GM18858 (cell line): ENCODE data around the gene ZNF133.
"Not testable (repeated sequence)": the region's sequence is repeated elsewhere in the genome, so short reads cannot be mapped to it uniquely, and the experiment has no call there.

ENCODE experiments used
- ATAC-seq: cut with Tn5 transposase; IDR thresholded peaks from one replicate; pipeline ENCODE4 v1.9.1; 2021; ENCODE audit not compliant: unreplicated experiment

ZNF133 gene

DNA sequence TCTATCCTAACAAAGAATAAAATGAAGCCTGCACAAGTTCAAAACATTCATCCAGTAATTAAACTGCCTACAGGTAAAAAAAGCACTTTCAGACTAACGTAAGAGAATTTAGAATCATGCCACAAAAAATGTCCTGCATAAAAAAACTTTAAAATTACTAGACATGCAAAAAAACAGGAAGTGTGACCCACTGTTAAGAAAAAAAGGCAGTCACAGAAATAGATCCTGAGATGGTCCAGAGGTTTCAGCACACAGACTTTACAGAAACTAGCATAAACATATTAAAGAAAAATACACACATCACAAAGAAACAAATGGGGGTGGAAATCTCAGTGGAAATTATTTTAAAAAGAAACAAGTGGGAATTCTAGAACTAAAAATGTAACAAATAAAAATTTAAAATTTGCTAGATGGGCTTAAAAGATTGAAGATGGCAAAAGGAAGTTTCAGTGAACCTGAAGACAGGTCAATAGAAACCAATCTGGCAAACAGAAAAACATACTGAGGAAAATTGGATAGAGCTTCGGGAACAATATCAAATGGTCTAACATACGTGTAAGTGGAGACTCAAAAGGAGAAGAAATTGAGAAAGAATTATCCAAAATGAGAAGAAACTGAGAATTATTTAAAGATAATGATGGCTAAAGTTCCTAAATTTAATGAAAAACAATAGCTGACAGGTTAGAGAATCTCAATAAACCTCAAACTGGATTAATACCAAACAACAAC, 3.4 kb upstream of the ZNF133 start:
- ATAC-seq = no peak

DNA sequence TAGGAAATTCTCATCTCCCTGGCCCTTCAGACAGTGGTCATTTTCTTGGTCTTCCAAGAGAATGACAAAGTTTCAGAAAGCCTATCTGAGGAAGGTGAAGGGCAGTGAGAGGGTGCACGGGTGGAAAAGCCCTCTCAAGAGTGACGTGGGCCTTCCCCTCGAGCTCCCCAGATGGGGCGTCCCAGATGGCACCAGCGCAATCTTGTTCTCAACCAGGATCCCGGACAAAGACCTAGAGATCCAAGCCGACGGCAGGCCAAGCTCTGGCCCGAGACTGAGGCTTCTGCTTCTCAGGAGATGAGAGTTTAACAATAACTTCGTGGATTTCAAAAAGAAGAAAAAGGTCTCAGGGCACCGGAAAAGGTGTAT, 797 bp upstream of the ZNF133 start:
- no peak for ATAC-seq

DNA sequence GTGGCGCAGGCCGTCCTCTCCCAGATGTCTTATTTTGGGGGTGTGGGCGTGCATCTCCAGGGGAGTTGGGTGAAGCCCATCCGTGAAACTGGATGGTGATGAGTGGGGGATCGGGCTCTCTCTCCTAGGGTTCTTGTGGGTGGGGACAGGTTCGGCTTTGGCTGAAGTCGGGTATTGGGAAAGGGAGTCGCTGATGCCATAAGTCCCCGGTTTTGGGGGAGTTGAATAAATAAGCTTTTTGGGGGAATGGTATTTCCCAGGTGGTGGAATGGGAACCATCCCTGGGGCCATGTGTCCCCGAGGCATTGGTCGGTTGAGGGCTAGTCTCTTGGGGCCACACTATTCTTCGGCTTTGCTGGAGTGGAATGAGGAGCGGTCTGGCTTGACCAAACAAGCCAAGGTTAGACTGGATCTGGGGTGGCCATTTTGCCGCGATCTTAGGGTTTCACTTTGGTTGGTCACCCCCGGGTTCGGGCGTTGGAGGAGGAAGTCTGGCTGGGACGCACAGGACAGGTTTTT, 481 bp downstream of the ZNF133 start:
- no peak for ATAC-seq

DNA sequence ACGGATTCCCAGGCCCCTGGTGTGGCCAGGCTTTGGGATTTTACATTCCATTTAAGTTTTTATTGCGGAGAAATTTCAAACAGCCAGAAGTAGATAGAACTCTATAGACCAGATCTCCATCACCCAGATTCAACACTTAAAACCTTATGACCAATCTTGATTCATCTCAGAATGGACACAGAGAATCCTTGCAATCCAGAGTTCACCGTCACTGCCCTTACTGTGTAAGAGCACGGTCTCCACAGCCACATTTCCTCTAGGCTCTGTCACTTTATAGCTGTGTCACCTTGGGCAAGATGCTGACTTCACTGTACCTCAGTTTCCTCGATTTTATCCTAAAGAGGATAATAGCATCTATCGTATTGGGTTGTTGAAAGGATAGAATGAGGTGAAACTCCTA, 979 bp downstream of the ZNF133 start:
- no peak for ATAC-seq

DNA sequence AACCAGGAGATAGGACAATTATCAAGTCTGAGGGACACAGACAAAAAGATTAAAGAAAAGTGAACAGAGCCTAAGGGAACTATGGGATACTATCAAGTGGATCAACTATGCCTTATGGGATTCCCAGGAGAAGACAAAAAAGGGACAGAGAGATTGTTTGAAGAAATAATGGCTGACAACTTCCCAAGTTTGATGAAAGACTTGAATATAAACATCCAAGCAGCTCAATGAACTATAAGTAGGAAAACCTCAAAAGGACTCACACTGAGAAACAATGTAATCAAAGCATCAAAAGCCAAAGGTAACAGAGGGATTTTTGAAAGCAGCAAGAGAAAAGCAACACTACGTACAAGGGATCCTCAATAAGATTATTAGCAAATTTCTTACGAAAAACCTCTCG, 11.0 kb downstream of the ZNF133 start:
- ATAC-seq = no peak

DNA sequence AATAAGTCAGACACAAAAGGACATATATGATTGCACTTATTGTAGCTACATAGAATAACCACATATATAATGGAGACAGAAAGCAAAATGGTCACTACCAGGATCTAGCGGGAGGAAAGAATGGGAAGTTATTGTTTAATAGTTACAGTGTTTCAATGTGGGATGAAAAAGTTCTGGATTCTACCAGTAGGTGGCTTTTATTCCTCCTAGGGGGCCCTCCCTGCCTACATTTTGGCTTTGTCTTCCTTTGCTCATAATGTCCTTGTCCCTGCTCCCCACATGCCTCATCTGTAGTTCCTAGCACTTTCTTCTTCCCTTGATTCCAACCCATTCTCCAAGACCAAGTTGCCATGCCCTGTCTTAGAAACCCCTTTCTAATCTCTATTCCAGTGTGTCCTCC, 16.3 kb downstream of the ZNF133 start:
- no peak for ATAC-seq

DNA sequence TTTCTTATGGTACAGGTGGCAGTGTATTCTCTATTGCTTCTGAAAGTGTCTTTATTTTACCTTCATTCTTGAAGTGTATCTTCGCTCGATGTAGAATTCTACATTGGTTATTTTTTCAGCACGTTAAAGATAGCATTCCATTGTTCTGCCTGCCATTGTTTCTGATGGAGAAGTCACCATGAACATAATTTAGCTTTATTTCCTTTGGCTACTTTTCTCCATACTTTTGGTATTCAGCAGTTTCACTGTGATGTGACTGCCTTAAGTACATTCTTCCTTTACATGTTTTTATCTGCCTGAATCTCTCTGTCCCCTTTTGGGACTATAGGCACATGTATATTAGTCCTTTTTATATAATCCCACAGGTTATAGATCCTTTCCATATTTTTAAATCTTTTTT, 19.0 kb downstream of the ZNF133 start:
- no peak for ATAC-seq

DNA sequence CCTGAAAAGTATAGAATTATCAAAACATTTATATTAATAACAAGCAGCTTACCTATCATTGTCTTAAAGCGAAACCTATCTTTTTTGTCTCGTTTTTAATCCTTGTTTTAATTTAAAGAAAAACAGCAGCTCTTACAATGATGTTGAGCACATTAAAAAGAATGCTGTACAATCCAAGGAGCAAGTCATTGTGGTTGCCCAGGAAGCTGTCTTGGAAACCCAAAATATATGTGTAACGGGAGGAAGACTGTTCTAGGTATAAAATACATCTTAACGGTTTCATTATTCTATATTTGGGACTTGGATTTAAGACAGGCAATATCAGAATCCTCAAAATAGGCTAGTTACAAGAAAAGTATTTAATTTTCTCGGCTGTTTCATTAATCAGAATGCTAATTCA, 21.7 kb downstream of the ZNF133 start:
- ATAC-seq = no peak

DNA sequence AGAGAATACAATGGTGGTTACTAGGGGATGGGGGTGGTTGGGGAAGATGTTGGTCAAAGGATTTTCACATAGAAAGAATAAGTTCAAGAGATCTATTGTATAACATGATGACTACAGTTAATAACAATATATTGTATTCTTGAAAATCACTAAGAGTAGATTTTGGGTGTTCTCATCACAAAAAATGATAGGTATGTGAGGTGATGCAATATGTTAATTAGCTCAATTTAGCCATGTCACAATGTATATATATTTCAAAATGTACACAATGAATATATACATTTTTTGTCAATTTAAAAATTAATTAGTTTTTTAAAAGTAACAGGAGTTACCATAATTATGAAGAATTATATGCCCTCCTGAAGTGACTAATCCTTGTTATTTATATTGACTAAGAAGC, 22.3 kb downstream of the ZNF133 start:
- ATAC-seq = no peak

DNA sequence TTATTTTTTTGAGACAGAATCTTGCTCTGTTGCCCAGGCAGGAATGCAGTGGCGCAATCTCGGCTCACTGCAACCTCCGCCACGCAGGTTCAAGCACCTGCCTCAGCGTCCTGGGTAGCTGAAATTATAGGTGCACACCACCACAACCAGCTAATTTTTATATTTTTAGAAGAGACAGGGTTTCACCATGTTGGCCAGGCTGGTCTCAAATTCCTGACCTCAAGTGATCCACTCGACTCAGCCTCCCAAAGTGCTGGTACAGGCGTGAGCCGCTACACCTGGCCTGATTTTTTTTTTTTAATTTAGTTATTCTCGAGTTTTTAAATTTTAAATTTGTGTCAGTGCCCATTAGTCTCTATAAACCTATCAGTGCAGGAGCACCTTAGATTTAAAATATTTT, 24.4 kb downstream of the ZNF133 start:
- ATAC-seq = no peak

DNA sequence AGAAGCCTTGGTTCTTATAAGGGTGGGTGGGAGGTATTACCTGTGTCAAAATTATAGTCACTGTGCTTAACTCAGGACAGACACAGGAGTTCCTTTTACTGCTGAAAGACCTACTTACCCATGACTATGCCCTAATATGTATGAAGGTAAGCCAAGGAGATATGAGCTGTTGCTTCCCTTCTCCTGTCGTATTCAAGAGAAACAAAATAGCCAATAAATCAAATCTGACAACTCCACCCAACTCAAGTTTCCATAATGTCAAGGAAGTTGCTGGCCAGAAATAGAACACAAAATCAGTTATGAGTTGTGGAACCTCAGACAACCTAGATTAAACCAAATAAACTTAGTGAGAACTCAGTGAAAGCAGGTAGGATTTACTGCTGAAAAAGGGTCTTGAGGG, 25.1 kb downstream of the ZNF133 start:
- no peak for ATAC-seq

DNA sequence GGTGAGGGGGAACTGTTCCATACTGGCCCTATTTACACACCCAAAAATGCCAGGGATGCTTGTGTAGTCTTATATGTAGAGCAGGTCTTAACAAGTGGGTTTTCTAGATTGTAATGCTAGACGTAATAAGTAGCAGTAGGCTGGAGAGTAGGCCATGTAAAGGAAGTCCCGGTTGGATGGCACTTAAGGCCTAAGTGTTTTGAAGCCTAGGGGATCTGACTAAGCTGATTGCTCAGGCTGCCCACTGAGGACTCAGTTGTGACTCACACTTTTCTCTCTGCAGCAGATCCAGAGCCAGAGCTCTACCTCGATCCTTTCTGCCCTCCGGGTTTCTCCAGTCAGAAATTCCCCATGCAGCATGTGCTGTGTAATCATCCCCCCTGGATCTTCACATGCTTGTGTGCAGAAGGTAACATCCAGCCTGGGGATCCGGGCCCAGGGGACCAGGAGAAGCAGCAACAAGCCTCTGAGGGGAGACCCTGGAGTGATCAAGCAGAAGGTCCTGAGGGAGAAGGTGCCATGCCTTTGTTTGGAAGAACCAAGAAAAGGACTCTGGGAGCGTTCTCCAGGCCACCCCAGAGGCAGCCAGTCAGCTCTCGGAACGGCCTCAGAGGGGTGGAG, 26.6 kb downstream of the ZNF133 start:
- no peak for ATAC-seq

DNA sequence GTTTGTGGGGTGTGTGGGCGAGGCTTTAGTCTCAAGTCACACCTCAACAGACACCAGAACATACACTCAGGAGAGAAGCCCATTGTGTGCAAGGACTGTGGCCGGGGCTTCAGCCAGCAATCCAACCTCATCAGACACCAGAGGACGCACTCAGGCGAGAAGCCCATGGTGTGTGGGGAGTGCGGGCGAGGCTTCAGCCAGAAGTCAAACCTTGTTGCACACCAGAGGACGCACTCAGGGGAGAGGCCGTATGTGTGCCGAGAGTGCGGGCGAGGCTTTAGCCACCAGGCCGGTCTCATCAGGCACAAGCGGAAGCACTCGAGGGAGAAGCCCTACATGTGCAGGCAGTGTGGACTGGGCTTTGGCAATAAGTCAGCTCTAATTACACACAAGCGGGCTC, 27.8 kb downstream of the ZNF133 start:
- ATAC-seq = no peak

DNA sequence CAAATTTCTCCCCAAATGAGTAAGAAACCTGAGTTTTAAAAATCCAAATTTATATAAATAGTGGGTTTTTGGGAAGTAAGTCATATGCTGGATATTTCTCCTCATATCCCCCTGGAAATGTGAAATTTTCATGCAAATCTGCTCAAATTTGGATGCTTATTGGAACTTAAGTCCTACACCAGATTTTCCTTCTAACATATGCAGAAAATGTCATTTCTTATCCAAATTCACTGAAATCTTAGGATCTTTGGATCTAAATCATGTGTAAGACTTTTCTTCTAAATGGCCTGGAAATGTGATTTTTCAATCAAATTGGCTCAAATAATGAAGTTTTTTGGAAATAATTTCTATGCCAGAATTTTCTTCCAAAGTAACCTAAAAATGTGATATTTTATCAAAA, 33.0 kb downstream of the ZNF133 start:
- no peak for ATAC-seq

DNA sequence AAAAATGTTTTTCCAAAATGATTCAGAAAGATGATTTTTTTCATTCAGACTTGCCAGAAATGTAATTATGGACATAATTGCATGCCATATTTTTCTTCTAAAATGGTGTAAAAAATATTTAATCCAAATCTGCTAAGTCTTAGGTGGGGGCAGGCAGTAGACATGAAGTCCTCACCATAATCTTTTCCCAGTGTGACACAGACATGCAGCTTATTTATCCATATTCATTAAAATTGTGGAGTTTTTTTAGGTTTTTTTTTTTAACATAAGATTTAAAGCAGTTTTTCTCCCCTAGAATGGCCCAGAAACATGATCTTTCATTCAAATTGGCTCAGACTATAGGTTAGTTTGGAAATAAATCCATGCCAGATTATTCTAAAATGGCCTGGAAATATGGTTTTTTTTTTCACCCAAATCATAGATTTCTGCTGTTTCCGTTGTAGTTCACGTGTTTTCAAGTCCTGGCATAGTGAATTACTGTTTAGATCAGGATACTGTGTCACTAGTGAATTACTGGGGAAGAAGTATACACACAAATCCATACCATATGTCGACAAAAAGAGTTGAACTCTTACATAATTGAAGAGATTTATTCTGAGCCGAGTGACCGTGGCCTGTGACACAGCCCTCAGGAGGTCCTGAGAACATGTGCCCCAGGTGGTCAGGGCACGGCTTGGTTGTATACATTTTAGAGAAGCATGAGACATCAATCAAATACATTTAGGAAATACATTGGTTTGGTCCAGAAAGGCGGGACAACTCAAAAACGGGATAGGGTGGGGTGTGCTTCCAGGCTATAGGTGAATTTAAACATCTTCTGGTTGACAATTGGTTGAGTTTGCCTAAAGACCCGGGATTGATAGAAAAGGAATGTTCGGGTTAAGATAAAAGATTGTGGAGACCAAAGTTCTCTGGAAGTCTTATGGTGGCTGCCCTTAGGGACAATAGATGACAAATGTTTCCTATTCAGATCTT, 33.9 kb downstream of the ZNF133 start:
- no peak for ATAC-seq

DNA sequence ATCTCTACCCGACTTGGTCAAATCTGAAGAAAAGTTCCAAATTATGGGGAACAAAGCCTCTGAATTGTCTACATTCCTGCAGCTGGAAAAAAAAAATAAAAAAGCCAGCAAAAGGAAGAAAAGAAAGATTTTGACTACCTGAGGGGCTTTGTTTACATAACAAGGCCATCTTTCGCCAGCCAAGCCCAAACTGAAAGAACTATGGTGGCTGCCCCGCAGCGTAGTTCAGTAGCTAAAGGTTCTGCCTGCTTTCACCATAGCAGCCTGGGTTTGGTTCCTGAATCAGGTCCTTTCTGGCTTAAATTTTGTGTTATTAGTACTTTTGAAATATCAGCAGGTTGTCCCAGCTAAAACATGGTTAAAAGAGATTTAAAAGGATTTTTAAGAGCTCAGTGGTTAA, 35.4 kb downstream of the ZNF133 start:
- ATAC-seq = no peak

DNA sequence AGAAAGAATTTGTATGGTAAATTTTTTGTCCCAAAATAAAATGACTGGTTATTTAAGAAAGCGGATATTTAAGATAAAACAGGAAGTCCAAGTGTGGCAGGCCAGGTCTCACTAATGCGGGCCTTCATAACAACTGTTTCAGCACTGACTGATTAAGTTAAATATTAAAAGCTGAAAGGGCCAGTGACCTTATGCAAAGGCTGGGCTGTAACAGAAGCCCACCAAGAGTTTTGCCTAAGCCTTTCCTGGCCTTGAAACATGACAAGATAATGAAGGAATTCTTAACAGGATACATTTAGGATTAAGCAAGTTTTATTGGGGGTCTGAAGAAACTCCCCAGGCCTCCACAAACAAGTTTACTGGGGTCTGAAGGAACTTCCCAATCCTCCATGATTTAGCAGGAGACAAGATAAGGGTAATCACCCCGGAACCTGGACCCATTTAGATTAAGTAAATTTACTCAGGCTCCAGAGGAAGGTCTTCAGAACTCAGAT, 36.3 kb downstream of the ZNF133 start:
- ATAC-seq = no peak

DNA sequence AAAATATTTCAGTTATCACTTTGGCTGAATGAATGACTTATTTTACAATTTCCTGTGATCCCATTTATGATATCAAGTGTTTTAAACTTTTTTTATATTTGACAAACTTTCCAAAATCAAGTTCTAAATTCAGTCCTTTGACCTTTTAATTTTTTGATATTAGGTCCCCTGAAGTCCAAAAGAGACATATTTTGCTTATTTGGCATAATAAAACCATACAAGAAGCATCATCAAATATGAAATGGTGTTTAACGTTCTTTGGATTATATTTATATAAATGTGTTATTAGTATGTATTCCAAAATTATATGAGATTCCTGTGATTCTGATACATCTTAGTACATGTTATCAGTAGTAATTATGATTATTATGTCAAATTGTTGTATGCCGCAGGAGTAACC, 38.7 kb downstream of the ZNF133 start:
- ATAC-seq = no peak

DNA sequence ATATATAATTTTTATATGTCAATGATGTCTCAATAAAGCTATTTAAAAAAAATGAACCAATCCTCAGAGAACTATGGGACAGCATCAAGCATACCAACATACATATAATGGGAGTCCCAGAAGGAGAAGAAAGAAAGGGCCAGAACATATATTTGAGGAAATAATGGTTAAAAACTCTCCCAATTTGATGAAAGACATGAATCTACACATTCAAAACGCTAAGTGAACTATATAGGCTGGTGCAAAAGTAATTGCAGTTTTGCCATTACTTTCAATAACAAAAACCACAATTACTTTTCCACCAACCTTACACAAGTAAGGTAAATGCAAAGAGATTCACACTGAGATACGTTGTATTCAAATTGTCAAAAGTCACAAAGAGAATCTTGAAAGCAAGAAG, 43.4 kb downstream of the ZNF133 start:
- no peak for ATAC-seq

DNA sequence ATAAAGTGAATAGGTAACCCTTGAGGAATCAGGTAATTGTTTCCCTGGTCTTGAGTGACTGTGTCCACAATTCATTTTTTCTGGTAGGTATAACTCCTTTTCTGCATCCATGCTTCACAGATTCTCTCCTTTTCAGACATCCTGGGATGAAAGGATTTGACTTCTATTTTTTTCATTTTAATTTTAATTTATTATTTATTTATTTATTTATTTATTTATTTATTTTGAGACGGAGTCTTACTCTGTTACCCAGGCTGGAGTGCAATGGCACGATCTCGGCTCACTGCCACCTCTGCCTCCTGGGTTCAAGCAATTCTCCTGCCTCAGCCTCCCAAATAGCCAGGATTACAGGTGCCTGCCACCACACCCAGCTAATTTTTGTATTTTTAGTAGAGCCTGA, 61.4 kb downstream of the ZNF133 start:
- ATAC-seq = not testable (repeated sequence)

DNA sequence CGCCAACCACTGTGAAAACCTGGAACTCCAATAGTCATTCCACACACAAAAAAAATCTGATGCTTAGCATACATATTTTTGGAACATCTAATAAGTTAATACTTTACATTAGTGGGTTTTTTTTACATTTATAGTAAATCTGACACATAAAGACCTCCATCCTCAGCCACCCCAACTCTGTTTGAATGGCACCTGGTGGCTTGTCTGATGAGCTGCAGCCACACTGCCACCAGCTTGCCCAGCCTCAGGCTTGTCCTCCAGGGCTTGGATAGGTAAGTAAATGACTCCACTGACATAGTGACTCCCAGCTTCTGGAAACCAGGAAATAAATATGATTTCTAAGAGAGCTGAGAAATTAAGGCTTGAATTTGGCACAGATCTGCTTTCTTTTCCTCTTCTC, 71.5 kb downstream of the ZNF133 start:
- ATAC-seq = no peak

DNA sequence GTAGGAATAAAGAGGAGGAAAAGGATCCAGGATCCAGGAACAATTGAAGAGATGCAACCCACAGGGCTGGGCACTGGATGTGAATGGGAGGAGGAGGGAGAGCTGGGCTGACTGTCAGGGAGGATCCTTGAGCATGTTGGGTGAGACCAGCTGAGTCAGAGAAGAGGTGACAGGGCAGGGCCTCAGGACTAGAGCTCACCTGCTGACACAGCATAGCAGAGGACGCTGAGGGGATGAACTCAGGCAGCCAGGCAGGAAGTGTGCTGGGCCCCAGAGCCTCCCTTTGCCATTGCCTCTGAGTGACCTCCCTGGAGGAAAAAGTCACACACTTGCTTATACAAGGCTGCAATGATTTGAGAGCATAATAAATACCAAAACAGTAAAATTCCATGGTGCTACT, 72.3 kb downstream of the ZNF133 start:
- no peak for ATAC-seq
